Non-pigmented ciliary epithelial cell (primary cell): ENCODE measurements around the gene GDF11.
"Not testable (repeated sequence)": the region's sequence is repeated elsewhere in the genome, so short reads cannot be mapped to it uniquely, and the experiment has no call there.

Experiments used
- DNase-seq: peaks from one replicate; pipeline ENCODE4 v3.0.0-alpha.2; 2010; ENCODE audit warnings: low read depth

The GDF11 gene

DNA sequence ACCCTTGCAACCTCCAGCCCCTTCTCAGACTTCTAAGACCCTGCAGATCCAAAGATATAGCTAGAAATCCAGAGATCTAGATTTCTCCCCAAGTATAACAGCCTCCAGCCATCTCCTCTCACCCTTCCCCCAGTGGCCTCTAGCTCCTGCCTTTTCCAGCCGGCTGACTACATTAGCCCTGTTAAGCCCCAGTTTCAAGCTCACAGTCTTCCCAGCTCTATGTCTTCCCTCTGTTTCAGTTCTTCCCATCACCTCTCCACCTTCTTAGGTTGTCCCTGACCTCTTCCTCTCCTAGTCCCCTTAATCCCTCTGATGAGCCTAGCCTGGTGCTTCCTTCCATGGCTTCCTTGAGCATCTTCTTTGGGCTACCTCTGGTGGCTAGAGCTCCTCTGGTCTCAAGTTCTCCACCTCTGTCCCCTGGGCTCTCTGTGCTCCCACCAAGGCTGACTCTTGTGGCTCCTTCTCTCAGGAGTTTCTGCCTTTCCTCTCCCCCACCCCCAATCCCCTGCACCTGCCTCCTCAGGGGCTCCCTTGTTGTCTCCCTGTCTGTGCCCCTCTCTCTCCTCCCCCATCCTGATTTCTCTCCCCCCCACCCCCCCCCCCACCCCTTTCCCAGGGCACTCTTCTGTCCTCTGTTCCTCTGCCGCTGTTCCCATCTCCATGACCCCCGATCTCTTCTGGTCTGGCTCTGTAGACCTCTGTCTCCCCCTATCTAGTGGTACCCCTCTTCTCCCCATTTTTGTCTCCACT is 816 bp upstream of the GDF11 start:
- DNase-seq, result no peak

DNA sequence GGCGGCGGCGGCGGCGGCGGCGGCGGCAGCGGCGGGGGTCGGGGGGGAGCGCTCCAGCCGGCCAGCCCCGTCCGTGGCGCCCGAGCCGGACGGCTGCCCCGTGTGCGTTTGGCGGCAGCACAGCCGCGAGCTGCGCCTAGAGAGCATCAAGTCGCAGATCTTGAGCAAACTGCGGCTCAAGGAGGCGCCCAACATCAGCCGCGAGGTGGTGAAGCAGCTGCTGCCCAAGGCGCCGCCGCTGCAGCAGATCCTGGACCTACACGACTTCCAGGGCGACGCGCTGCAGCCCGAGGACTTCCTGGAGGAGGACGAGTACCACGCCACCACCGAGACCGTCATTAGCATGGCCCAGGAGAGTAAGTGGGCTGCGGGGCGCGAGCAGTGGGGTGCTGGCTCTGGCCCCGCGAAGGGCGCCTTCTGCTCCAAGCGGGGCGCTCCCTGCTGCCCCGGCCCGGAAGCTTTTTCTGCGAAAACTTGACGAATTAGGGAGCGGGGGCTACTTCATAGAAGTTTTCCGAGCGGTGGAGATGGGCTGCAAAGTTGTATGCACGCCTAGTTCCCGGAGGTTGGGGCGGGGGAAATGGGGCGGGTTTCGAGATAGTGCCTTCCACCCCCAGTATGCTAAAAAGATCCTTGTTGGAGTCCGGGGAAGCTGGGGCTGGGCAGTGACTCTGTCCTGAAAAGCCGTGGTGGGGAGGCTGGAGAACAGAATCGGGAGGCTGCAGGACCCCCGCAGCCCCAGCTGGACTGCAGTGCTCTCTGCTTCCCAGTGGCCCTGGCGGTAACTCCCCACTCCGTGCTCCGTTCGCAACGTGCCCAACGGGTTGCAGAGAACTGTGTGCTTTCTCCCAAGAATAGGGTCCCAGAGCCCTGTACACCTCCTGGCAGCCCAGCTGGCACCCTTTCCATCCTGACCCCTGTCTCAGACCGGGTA is 751 bp downstream of the GDF11 start:
- no peak for DNase-seq

DNA sequence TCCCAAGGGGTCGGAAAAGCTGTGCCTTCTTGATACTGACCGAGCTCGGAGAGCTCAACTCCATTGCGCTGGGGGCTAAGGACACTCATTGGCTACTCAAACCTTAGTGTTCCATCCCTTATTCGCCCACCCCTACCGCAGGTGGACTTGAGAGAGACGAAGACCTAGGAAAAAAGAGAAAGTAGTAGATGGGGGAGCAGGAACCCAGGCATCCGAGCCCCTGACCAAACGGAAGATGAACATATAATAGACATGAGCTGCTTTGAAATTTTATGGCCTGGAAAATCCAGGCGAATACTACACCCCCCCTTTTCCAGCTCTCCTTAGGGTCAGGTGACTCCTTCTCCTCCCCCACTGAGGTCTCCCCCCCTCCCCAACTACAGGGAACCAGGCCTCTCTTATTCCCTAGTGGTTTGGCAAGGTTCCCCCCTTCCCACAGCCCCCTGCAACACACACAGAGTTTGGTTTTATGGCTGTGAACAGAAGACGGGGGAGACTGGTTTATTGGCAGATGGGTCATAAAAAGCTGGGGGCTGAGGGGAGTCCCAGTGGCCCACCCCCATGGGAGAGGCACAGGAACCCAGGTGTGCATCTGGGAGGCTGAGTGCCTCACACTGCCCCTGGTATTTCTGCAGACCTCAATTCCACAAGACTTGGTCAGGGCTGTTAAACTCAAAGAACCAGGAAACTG is 1.6 kb downstream of the GDF11 start:
- no peak for DNase-seq

DNA sequence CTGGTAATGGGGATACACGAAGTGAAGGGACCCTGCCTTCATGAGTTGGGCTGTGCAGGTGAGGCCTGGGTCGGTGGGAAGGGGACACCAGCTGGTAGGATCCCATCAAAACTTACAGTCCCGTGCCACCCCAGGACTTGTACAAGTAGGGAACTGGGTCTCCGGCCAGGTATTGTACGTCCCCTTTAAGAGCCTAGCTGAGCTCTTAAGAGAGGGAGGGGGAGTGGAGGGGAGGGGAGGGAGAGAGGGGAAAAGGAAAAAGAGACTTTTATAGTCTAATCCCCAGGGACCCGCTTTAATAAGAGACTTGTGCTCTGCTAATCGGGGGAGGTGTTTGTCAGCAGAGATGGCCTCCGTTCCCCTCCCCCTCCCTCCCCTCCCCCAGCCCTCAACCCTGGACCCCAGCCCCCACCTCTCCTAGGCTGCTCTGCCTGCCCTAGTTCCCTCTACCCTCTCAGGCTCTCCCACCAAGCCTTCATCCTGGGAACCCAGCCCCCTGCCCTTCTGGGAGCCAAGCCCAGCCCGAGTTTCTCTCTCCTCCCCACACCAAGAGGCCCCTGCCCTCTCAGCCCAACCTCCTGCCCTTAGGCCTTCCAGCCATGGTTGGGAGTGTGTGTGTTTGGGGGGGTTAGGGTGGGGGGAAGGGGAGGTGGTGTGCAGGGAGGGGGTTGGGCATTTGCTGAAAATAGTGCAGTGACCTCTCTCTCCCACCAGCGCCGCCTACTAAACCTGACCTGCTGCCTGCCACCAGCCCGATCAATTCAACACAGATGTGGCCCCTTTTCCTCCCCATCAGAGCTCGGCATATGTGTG is 2.6 kb downstream of the GDF11 start:
- DNase-seq, result no peak

DNA sequence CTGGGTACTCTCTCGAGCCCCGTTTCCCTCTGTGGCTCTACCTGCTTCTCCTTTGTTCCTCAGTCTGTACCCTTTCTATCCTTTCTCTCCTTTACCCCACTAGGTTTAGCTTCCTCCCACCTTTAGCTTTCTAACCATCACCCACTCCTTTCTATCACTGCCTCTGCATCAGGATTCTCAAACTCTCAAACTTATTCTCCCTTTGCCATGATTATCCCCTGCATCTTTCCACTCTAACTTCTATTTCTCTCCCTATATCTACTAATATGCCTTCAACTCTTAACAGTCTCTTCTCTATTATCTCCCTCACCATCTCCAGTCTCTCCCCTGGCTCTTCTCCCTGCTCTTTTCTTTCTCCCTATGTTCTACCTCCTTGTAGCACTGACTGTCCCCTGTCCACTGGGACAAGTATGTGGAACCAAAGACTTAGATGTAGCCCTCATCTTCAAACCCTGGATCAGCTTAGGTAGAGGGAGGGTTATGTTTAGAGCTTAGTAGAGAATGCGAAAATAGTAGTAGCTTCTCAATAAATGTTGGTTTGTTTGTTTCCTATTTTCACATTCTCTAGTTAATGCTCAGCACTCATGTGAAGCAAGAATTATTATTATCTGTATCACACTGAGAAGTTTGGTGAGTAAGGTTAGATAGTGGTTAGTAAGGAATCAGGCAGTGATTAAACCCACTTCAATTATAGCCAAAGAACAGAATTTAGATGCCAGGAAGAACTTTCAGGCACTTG is 3.4 kb downstream of the GDF11 start:
- DNase-seq, result no peak

DNA sequence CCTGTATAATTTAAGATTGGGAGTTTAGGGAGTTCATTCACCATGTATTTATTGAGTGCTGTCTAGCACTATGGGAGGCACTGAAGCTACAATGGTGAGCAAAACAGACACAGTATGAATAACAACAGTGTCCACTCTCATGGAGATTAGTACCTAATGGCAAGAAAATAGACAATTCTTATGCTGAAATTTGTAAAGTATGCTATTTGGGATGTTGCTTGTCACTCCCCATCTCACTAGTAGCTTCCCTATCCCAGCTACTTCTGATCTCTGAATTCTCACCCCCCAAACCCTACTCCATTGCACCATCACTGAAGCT is 4.0 kb downstream of the GDF11 start:
- no peak for DNase-seq

DNA sequence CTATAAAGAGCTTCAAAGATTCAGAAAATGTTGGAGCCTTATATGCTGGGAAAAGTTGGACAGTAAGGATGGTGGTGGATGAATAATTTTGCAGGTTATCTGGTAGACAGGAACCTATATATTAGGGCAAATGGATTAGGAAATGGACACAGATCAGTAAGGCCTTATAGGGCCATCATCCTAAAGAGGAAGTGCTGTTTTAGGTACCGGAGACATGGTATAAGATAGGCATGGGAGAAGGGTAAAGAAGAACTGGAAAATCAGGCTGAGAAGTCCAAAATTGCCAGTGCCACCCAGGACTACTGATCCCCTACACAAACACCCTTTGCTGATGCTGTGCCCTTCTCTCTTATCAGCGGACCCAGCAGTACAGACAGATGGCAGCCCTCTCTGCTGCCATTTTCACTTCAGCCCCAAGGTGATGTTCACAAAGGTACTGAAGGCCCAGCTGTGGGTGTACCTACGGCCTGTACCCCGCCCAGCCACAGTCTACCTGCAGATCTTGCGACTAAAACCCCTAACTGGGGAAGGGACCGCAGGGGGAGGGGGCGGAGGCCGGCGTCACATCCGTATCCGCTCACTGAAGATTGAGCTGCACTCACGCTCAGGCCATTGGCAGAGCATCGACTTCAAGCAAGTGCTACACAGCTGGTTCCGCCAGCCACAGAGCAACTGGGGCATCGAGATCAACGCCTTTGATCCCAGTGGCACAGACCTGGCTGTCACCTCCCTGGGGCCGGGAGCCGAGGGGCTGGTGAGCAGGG is 5.5 kb downstream of the GDF11 start:
- no peak for DNase-seq

DNA sequence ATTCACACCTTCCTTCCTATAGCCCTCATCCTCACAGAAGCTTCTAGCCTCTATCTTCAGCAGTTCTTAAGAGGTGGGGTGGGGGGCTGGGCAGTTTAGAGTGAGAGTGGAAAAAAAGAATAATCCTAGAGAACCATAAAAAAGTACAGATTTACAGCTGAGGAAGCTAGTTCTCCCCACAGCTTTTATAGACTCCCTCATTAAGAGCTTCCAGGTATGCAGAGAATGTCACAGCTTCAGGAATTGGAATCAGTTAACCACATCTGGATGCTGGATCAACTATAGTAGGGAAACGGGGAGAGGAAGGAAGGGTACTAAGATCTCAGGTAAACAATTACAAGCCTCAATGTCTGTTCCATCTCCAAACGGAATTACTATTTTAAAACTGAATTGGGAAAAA is 12.3 kb downstream of the GDF11 start:
- no peak for DNase-seq

DNA sequence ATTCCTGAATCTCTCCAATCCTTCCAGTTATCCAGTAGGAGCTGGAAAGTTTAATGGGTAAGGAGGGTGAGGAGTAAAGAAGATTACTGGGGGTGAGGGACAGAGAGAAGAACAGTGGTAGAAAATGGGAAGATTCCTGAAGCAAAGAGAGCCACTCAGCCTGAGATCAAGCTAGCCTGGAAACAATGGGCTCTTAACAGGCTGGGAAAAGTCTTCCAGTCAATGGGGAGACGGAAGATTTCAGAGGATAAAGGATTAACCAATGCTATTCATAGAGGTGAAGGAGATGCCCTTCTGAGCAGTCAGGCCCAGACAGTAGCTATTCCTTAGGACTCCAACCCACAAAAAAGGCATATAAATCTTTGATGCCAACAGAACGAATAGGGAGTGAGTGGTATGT is 14.8 kb downstream of the GDF11 start:
- DNase-seq, result no peak

DNA sequence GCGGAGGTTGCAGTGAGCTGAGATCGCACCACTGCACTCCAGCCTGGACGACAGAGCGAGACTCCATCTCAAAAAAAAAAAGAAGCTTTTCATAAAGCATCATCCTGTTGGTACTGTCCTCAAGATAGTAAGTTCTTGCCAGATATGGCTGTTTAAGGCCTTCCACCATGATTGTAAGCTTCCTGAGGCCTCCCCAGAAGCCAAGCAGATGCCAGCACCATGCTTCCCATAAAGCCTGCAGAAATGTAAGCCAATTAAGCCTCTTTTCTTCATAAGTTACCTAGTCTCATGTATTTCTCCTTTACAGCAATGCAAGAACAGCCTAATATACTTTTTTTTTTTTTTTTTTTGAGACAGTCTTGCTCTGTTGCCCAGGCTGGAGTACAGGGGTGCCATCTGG is 15.7 kb downstream of the GDF11 start:
- not testable (repeated sequence) for DNase-seq

DNA sequence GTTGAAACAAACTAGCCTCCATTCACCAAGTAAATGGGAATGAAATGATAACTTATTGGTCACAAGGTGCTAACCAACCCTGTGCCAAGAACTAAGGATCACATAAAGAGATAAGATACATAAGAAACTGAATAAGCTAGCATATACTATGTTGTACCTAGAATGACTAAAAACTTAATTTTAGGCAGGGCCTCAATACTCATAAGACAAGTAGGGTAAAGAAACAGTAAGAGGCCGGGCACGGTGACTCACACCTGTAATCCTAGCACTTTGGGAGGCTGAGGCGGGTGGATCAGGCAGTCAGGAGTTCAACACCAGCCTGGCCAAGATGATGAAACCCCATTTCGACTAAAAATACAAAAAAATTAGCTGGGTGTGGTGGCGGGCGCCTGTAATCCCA is 17.7 kb downstream of the GDF11 start:
- DNase-seq, result no peak

DNA sequence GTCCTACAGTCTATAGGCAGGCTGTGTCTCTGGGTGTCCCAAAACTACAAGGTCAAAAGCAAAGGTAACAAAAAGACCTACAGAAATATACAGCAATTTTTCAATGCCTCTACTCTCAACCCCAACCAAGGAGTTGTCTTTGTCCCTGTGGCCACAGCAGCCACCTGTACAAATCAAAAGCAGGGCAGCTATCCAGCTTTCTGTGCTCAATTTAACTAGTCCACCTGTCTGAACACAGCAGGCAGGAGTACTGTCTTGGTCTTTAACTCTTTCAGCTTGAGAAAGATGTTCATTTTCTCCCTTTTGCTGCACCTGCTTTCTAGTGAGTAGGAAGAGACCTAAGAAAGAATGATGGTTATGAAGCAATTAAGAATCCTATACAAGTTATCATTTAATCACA is 19.7 kb downstream of the GDF11 start:
- DNase-seq, result no peak

DNA sequence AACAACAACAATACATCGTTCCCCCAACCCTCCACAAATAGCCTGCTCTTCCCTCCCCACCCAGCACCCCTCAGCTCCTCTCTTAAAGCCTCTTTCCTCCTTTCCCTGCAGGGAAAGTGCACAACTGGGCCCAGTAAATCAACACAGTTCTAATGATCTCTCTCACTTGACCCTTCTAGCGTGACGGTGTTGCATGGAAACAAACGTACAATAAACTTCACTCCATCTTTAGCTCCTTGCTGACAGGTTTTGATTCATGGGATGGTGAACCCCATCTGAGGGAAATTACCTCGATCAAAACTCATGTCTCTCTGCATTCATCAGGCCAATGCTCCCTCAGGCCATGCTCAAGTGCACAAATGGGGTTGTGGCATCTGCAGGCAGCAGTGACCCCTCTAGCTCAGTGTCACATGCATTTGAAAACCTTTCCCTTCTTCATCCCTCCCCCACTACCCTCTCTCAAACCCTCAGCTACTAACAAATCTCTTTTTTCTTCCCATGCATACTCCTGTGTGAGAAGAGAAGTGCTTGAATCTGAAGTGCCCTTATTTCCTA is 22.9 kb downstream of the GDF11 start:
- no peak for DNase-seq

DNA sequence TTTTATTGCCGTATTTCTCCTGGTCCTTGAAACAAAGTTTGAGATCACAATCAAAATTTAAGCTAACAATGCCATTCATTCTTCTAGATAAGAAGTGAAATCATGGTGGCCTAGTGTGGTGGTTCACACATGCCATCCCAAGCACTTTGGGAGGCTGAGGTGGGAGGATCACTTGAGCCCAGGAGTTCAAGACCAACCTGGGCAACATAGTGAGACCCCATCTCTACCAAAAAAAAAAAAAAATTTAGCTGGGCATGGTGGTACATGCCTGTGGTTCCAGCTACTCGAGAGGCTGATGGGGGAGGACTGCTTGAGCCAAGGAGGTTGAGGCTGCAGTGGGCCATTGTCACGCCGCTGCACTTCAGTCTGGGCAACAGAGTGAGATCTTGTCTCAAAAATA is 24.2 kb downstream of the GDF11 start:
- DNase-seq, result no peak

DNA sequence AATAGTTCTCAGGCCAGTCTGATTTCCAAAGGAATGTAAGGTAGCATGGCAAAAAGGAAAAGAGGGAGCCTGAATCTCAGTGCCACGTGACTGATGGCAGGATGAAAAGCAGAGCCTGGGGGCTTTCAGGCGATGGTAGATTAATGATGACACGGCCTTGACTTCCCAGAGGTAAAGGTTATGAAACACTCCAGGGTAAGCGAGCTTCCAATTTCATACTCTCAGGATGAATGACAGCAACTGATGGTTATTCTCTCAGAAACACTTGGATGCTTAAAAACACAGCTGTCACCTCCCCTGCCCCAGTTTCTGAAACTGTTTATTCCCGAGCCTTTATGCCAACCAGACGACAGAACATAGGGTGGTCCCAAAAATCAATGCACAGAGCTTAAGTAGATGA is 28.8 kb downstream of the GDF11 start:
- no peak for DNase-seq

DNA sequence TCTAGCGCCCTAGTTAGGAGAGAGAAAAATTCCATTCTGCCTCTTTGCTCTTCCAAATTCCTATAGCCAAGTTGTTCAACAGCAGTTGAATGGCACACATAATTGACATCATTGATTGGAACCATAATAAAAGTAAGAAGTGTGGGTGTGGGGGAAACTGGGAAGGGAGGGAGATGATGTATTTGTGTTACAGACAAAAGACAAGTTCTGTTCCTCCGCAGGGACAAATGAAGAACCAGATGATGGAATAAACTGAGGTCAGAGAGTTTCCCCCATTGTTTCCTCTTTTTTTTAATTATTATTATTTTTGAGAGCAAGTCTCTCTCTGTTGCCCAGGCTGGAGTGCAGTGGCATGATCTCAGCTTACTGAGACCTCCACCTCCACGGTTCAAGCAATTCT is 34.9 kb downstream of the GDF11 start:
- no peak for DNase-seq

DNA sequence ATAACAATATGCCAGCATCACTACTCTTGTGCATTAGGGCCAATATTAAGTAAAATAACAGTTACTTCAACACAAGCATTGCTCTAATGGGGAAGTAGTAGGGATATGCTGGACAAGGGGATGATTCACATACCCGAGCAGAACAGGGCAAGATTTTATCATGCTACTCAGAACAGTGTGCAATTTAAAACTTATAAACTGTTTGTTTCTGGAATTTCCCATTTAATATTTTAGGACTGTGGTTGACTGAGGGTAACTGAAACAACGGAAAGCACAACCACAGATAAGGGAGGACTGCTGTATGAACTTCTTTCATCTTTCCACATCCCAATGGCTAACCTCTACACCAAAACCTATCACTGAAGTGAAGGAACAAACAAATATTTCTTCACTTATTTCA is 37.8 kb downstream of the GDF11 start:
- DNase-seq, result peak; percentile 31

DNA sequence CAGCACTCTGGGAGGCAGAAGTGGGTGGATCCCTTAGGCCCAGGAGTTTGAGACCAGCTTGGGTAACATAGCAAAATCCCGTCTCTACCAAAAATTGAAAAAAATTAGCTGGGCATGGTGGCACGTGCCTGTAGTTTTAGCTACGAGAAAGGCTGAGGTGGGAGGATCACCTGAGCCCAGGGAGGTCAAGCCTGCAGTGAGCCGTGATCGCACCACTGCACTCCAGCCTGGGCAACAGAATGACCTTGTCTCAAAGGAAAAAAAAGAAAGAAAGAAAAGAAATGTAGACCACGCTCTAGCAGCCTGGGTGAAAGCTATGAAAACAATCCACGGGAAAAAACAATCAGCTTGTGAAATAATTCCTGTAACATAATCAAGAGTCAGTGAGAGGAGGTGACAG is 45.6 kb downstream of the GDF11 start:
- DNase-seq, result no peak

DNA sequence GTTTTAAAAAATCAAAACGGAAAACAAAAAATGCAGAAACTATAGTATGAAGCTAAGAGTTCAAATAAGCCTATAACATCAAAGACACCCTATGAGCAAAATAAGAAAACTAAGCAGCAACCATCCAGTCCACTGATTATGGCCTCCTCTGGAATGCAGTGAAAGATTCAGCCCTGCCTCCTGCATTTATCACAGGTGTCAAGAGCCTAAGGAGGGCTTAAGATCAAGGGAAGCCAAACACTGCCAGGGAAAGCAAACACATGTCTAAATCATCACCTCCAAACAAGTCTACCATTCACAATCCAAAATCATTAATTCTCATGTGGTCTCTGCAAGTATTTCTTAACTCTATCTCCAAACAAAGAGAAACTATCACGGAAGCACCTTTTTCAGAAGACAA is 46.2 kb downstream of the GDF11 start:
- DNase-seq, result no peak

DNA sequence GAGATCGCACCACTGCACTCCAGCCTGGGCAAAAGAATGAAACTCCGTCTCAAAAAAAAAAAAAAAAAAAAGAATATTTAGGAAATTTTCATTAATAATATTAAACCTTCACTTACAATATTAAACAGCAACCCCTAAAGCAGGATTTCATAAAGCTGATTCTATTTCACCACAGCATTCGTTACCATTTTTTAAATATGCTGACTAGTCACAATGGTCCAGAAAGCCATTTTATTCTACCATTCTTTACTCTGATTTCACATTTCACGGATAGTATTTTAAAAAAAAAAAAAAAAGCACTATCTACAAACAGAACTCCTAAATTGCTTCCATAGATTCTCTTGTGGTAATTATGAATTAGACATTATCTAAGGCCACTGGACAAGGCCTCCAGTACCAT is 47.0 kb downstream of the GDF11 start:
- no peak for DNase-seq
